SU-DHL-6 (cell line): ENCODE measurements around the gene GPR68.

Source experiments
- EZH2phosphoT487 ChIP-seq: fragments of 200-600 bp; sonication (generic), shearing (Covaris generic); conservative IDR thresholded peaks from 2 replicates; pipeline ENCODE4 v1.6.1; 2018; ENCODE audit warnings: mild to moderate bottlenecking, antibody characterized with exemption, low read length, moderate library complexity, mixed read lengths
- TF ChIP-seq, protein P1 (sequence below): fragments of 200-600 bp; sonication (generic); IDR thresholded peaks from one replicate; pipeline ENCODE4 v1.5.1; 2017; ENCODE audit warnings: antibody characterized with exemption, mild to moderate bottlenecking, low read length, moderate library complexity; ENCODE audit not compliant: insufficient read depth, poor library complexity, severe bottlenecking

DNA sequence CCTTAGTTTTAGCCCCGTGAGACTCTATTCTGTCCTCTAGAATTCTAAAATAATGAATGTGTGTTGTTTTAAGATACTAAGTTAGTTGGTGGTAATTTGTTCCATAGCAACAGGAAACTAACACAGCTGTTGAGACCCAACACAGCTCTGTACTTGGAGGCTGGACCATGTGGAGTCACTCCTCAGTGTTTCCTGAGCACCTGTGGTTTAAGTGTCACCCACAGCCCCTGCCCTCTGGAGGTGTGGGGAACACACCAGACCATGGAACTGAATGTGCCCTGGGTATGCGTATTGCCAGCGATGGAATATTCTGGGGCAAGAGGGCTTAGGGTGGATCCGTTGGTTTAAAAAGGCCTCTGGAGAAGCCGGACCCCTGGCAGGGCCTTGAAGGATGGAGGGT lies 16.6 kb upstream of the GPR68 start:
- TF ChIP-seq, protein P1, sequence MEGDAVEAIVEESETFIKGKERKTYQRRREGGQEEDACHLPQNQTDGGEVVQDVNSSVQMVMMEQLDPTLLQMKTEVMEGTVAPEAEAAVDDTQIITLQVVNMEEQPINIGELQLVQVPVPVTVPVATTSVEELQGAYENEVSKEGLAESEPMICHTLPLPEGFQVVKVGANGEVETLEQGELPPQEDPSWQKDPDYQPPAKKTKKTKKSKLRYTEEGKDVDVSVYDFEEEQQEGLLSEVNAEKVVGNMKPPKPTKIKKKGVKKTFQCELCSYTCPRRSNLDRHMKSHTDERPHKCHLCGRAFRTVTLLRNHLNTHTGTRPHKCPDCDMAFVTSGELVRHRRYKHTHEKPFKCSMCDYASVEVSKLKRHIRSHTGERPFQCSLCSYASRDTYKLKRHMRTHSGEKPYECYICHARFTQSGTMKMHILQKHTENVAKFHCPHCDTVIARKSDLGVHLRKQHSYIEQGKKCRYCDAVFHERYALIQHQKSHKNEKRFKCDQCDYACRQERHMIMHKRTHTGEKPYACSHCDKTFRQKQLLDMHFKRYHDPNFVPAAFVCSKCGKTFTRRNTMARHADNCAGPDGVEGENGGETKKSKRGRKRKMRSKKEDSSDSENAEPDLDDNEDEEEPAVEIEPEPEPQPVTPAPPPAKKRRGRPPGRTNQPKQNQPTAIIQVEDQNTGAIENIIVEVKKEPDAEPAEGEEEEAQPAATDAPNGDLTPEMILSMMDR = no peak
- TF ChIP-seq EZH2phosphoT487 = no peak
